Testis (tissue), 3 donors: ENCODE data around the gene CLMN. TPM values are rescaled to one million over a fixed set of nuclear protein-coding genes. Genes with fewer than 3 reads are reported as not detected.
A peak's percentile ranks its signal among the peaks of the same experiment; 100 is the strongest.

Source experiments
- DNase-seq: peaks from one replicate; pipeline ENCODE4 v3.0.0-alpha.2; 2019
- H3K27ac ChIP-seq, 2 donors: fragments of 200-600 bp; sonication (generic); one replicate each; pipeline ENCODE4 v1.5.1; 2019
- H3K27me3 ChIP-seq: fragments of 200-600 bp; sonication (generic); one replicate; pipeline ENCODE4 v1.5.1; 2019
- H3K36me3 ChIP-seq: fragments of 200-600 bp; sonication (generic); one replicate; pipeline ENCODE4 v1.5.1; 2017; ENCODE audit warnings: low read depth; ENCODE audit errors: missing control alignments
- H3K4me1 ChIP-seq: fragments of 200-600 bp; sonication (generic); one replicate; pipeline ENCODE4 v1.5.1; 2019
- H3K4me3 ChIP-seq, 2 donors: fragments of 200-600 bp; sonication (generic); one replicate each; pipeline ENCODE4 v1.5.1; 2017 to 2019
- H3K9me3 ChIP-seq: fragments of 200-600 bp; sonication (generic); one replicate; pipeline ENCODE4 v1.5.1; 2017
- POLR2A ChIP-seq: fragments of 450-650 bp; IDR thresholded peaks from one replicate; pipeline ENCODE4 v1.6.1; 2017; ENCODE audit warnings: antibody characterized with exemption, mild to moderate bottlenecking, moderate library complexity
- WGBS, 2 donors: methylation state at CpG; one replicate each; pipeline ENCODE4 v1.1.5; 2018; 5-methylcytosine and 5-hydroxymethylcytosine counted together
- intact Hi-C: fragments of 100-400 bp; cut with DNase I; formaldehyde crosslinking; loops from one replicate; pipeline ENCODE4 v1.15.1; 2023; ENCODE audit warnings: low total_unique reads
- polyA plus RNA-seq: library from polyadenylated mRNA; stranded (reverse); fragments of 350-450 nt; fragmentation: Illumina TruSeq; extraction: RNeasy Lipid Tissue Mini Kit (QIAGEN cat#74804); gene quantifications from one replicate; pipeline ENCODE4 v1.2.3, GENCODE V29; 2014; ENCODE audit warnings: low read depth, low replicate concordance; ENCODE audit not compliant: insufficient read depth
- total RNA-seq, 2 donors: library from RNA; depleted of rRNA; stranded (reverse); fragments of >200 nt; gene quantifications; one replicate each; pipeline ENCODE4 v1.2.3, GENCODE V29; 2016
- TF ChIP-seq, protein P1 (sequence below), 3 experiments: fragments of 450-650 bp in 2 of 3; fragments of 200-600 bp in 1 of 3; sonication (generic) in 1 of 3; IDR thresholded peaks; one replicate each; pipeline ENCODE4 v1.5.1; 2016 to 2019; ENCODE audit warnings: antibody characterized with exemption in 3 of 3, mild to moderate bottlenecking in 2 of 3, moderate library complexity in 1 of 3

The CLMN gene
- total and polyA plus RNA-seq, 3 donors from 2014 or later: 35.9 to 134 (median 68.0) TPM

DNA sequence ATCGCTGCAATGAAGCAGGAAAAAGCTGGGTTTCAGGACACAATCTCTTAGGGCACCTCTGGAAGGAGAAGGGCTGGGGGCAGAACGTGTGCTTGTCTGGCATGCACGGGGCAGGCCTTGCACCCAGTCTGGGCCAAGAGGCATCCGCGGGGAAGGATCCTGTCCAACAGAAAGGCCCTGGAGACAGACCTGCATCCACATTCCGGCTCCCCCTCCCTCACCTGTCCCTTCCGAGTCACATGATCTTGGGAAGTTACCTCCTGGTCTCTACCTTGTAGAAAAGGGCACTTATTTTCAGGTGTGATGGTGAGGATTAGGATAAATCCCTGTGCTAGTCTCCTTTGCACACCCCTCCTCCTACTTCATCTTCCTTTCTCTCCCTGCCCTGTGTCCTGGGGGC lies 25.4 kb downstream of the CLMN start:
- DNase-seq: no peak

GRCh38 chr14:95293449-95293848 lies 26.3 kb downstream of the CLMN start:
- WGBS, 2 donors: 75 to 85% methylated on average over 4 to 5 of the region's 5 CpGs
- intact Hi-C loops: no loop called here
- no peak for DNase-seq
- H3K4me3 ChIP-seq: no peak overlapping the region
- H3K4me1 ChIP-seq: peaks cover 16% of the 10 kb centered on the region
- H3K27ac ChIP-seq: no peak overlapping the region
- TF ChIP-seq, protein P1, sequence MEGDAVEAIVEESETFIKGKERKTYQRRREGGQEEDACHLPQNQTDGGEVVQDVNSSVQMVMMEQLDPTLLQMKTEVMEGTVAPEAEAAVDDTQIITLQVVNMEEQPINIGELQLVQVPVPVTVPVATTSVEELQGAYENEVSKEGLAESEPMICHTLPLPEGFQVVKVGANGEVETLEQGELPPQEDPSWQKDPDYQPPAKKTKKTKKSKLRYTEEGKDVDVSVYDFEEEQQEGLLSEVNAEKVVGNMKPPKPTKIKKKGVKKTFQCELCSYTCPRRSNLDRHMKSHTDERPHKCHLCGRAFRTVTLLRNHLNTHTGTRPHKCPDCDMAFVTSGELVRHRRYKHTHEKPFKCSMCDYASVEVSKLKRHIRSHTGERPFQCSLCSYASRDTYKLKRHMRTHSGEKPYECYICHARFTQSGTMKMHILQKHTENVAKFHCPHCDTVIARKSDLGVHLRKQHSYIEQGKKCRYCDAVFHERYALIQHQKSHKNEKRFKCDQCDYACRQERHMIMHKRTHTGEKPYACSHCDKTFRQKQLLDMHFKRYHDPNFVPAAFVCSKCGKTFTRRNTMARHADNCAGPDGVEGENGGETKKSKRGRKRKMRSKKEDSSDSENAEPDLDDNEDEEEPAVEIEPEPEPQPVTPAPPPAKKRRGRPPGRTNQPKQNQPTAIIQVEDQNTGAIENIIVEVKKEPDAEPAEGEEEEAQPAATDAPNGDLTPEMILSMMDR (IDR thresholded peaks at IDR 0.05): no peak
- TF ChIP-seq POLR2A: no peak
- H3K27me3 ChIP-seq: no peaks in the 10 kb centered on the region
- H3K36me3 ChIP-seq: no peaks in the 10 kb centered on the region
- H3K9me3 ChIP-seq: no peaks in the 10 kb centered on the region

More for the DNA sequence above, 25.4 kb downstream of the CLMN start:
- intact Hi-C loops: no loop called here
- no peak overlapping the region for H3K27ac ChIP-seq
- WGBS, 2 donors: 84 to 90% methylated on average over 7 of the region's 7 CpGs
- H3K4me1 ChIP-seq: peaks cover 16% of the 10 kb centered on the region
- H3K27me3 ChIP-seq: no peaks in the 10 kb centered on the region
- H3K4me3 ChIP-seq: no peak overlapping the region
- no peak for TF ChIP-seq POLR2A
- TF ChIP-seq, protein P1 (IDR thresholded peaks at IDR 0.05): no peak
- no peaks in the 10 kb centered on the region for H3K9me3 ChIP-seq
- H3K36me3 ChIP-seq: no peaks in the 10 kb centered on the region

DNA sequence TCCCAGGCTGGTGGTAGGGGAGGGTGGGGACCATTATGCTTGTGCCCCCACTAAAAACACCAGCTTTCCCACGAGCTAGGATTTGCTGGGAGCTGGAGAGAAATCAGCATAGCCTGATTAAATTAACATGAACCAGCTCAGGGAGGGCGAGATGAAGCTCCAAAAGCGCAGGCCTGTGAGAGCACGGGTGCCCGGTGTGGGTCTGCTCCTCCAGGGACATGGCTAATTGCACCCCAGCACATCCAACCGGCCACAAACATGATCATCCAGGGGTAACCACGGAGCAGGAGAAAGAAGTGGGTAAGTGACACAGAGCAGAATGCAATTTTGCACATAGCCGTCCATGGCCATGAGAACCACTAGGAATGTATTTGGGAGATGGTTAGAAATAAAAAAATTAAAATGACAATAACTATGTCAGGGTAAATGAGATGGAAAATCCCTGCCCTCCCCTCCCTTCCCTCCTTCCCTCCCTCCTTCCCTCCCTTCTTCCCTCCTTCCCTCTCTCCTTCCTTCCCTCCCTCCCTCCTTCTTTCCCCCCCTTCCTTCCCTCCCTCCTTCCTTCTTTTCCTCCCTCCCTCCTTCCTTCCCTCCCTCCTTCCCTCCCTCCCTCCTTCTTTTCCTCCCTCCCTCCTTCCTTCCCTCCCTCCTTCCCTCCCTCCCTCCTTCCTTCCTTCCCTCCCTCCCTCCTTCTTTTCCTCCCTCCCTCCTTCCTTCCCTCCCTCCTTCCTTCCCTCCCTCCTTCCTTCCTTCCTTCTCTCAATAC lies 26.9 kb downstream of the CLMN start:
- no peak overlapping the region for H3K4me3 ChIP-seq
- intact Hi-C loops: no loop called here
- H3K36me3 ChIP-seq: no peaks in the 10 kb centered on the region
- peaks cover 16% of the 10 kb centered on the region for H3K4me1 ChIP-seq
- no peaks in the 10 kb centered on the region for H3K9me3 ChIP-seq
- H3K27me3 ChIP-seq: no peaks in the 10 kb centered on the region
- 57 to 72% methylated on average over 8 of the region's 8 CpGs for WGBS, 2 donors
- no peak for DNase-seq
- peak overlapping the region; percentile 24 to 45 for H3K27ac ChIP-seq
- TF ChIP-seq, protein P1 (IDR thresholded peaks at IDR 0.05): no peak
- no peak for TF ChIP-seq POLR2A

- intact Hi-C loops: no loop called here
- WGBS, 2 donors: 51 to 63% methylated on average over 6 of the region's 6 CpGs
- peak overlapping the region; percentile 24 to 45 for H3K27ac ChIP-seq
These were observed 27.7 kb downstream of the CLMN start for GRCh38 chr14:95291859-95292542.

More at GRCh38 chr14:95291859-95292542, 27.7 kb downstream of the CLMN start:
- H3K9me3 ChIP-seq: no peaks in the 10 kb centered on the region
- H3K36me3 ChIP-seq: no peaks in the 10 kb centered on the region
- no peaks in the 10 kb centered on the region for H3K27me3 ChIP-seq
- peaks cover 16% of the 10 kb centered on the region for H3K4me1 ChIP-seq
- H3K4me3 ChIP-seq: no peak overlapping the region
- no peak for TF ChIP-seq POLR2A
- TF ChIP-seq, protein P1 (IDR thresholded peaks at IDR 0.05): no peak
- DNase-seq: peak; percentile 65
